WTC11 (cell line): ENCODE measurements around the gene UQCC2.

ENCODE experiments used
- ATF3 ChIP-seq: sonication (generic); formaldehyde crosslinking; conservative IDR thresholded peaks from 2 replicates; pipeline ENCODE4 v1.8.1; 2022; ENCODE audit warnings: mild to moderate bottlenecking, missing genetic modification reagents
- CTCF ChIP-seq: fragments of 200-600 bp; IDR thresholded peaks from 2 replicates; pipeline ENCODE4 v1.8.0; 2022; ENCODE audit warnings: antibody characterized with exemption
- ETV6 ChIP-seq: sonication (generic); formaldehyde crosslinking; IDR thresholded peaks from 2 replicates; pipeline ENCODE4 v1.8.1; 2022; ENCODE audit warnings: mild to moderate bottlenecking, missing genetic modification reagents
- MAX ChIP-seq: sonication (generic); formaldehyde crosslinking; IDR thresholded peaks from 2 replicates; pipeline ENCODE4 v1.8.0; 2022; ENCODE audit warnings: mild to moderate bottlenecking, missing genetic modification reagents
- NFE2L1 ChIP-seq: sonication (generic); formaldehyde crosslinking; IDR thresholded peaks from 2 replicates; pipeline ENCODE4 v1.8.1; 2023; ENCODE audit warnings: missing genetic modification reagents
- NR1H2 ChIP-seq: sonication (generic); formaldehyde crosslinking; IDR thresholded peaks from 2 replicates; pipeline ENCODE4 v1.9.0; 2021; ENCODE audit warnings: mild to moderate bottlenecking, moderate library complexity, missing genetic modification reagents
- NR2C2 ChIP-seq: sonication (generic); formaldehyde crosslinking; IDR thresholded peaks from 2 replicates; pipeline ENCODE4 v1.8.0; 2022; ENCODE audit warnings: mild to moderate bottlenecking, missing genetic modification reagents
- RELA ChIP-seq: sonication (generic); formaldehyde crosslinking; IDR thresholded peaks from 2 replicates; pipeline ENCODE4 v1.8.1; 2022; ENCODE audit warnings: missing genetic modification reagents, mild to moderate bottlenecking, borderline replicate concordance
- SP1 ChIP-seq: sonication (generic); formaldehyde crosslinking; conservative IDR thresholded peaks from 2 replicates; pipeline ENCODE4 v1.8.1; 2022; ENCODE audit warnings: missing genetic modification reagents
- STAT6 ChIP-seq: sonication (generic); formaldehyde crosslinking; conservative IDR thresholded peaks from 2 replicates; pipeline ENCODE4 v1.8.1; 2023; ENCODE audit warnings: mild to moderate bottlenecking, low read depth, missing genetic modification reagents, moderate library complexity
- TCF7 ChIP-seq: sonication (generic); formaldehyde crosslinking; IDR thresholded peaks from 2 replicates; pipeline ENCODE4 v1.8.0; 2022; ENCODE audit warnings: mild to moderate bottlenecking, low read depth, missing genetic modification reagents, moderate library complexity
- USF2 ChIP-seq: sonication (generic); formaldehyde crosslinking; IDR thresholded peaks from 2 replicates; pipeline ENCODE4 v1.8.1; 2023; ENCODE audit warnings: mild to moderate bottlenecking, missing genetic modification reagents, moderate library complexity
- ZNF138 ChIP-seq: sonication (generic); formaldehyde crosslinking; conservative IDR thresholded peaks from 2 replicates; pipeline ENCODE4 v1.8.1; 2022; ENCODE audit warnings: mild to moderate bottlenecking, moderate library complexity, missing genetic modification reagents
- ZNF281 ChIP-seq: sonication (generic); formaldehyde crosslinking; IDR thresholded peaks from 2 replicates; pipeline ENCODE4 v1.8.0; 2023; ENCODE audit warnings: mild to moderate bottlenecking, missing genetic modification reagents

- TF ChIP-seq NR2C2 (no peak), CTCF (no peak), RELA (CRISPR knock-in tag) (no peak), STAT6 (CRISPR knock-in tag) (no peak), NR1H2 (CRISPR knock-in tag) (no peak), ATF3 (CRISPR knock-in tag) (no peak), SP1 (no peak), TCF7 (CRISPR knock-in tag) (no peak), USF2 (no peak), ZNF281 (no peak), ETV6 (CRISPR knock-in tag) (no peak), ZNF138 (no peak), MAX (no peak), NFE2L1 (CRISPR knock-in tag) (no peak)
Observed at GRCh38 chr6:33658982-33659689, 52.4 kb downstream of the UQCC2 start.
